GM12875 (cell line): ENCODE measurements around the gene RUNX1.

Experiments
- H3K4me3 ChIP-seq: one replicate; pipeline ENCODE4 v1.5.1; 2011; ENCODE audit warnings: low read depth, low read length, control low read depth
- CTCF ChIP-seq: IDR thresholded peaks from 2 replicates; pipeline ENCODE4 v1.5.1; 2011; ENCODE audit warnings: low read depth, mild to moderate bottlenecking, control low read depth, inconsistent platforms, low read length, moderate library complexity, borderline replicate concordance; ENCODE audit not compliant: insufficient read depth

The RUNX1 gene

DNA sequence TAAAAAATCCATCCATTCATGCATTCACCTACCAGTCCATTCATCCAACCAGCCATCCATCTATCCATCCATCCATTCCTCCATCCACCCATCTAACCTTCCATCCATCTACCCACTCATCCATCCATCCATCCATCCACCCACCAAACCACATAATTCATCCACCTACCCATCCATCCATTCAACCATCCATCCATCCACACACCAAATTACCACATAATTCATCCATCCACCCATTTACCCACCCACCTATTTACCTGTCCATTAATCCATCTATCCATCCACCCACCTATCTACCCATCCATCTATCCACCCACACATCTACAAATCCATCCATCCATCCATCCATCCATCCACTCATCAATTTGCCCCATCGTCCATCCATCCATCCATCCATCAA, 308.9 kb downstream of the RUNX1 start:
- H3K4me3 ChIP-seq: no peak overlapping the region
- no peak for TF ChIP-seq CTCF
